Activated CD4-positive, alpha-beta memory T cell treated with anti-CD3 and anti-CD28 coated beads, Interleukin-2, amount 10 ng/mL, durations not matched to agents 7 days and 5 days (primary cell): Measurements from ENCODE around the gene BRS3. TPM values are rescaled to one million over a fixed set of nuclear protein-coding genes. Genes with fewer than 3 reads are reported as not detected.

ENCODE experiments used
- CTCF ChIA-PET: fragments of 350-600 bp; sonication (Branson Sonifier 250); formaldehyde crosslinking; loops from one replicate; lab custom pipeline; 2021; ENCODE audit warnings: antibody characterized with exemption, inconsistent platforms; lab: Charles Lee
- POLR2A ChIA-PET: fragments of 350-600 bp; sonication (Branson Sonifier 250); formaldehyde crosslinking; loops from one replicate; lab custom pipeline; 2021; ENCODE audit warnings: antibody characterized with exemption; lab: Charles Lee
- DNase-seq: peaks from one replicate; pipeline ENCODE4 v3.0.0-alpha.2; 2020
- H3K27ac Mint-ChIP-seq: one replicate; pipeline ENCODE4 v1.8.0; 2021; ENCODE audit warnings: mild to moderate bottlenecking, mixed read lengths
- H3K27me3 Mint-ChIP-seq: one replicate; pipeline ENCODE4 v1.8.0; 2021; ENCODE audit warnings: mixed read lengths
- H3K36me3 Mint-ChIP-seq: one replicate; pipeline ENCODE4 v1.8.0; 2021; ENCODE audit warnings: low read depth, mixed read lengths
- H3K4me1 Mint-ChIP-seq: one replicate; pipeline ENCODE4 v1.8.0; 2021; ENCODE audit warnings: mixed read lengths
- H3K4me3 Mint-ChIP-seq: one replicate; pipeline ENCODE4 v1.8.0; 2021; ENCODE audit warnings: mild to moderate bottlenecking, mixed read lengths
- H3K9me3 Mint-ChIP-seq: one replicate; pipeline ENCODE4 v1.8.0; 2021; ENCODE audit warnings: mixed read lengths
- total RNA-seq, 2 experiments: library from RNA; stranded (reverse); gene quantifications; one replicate each; pipeline ENCODE4 v1.2.3, GENCODE V29; 2021

The BRS3 gene
- total RNA-seq, 2 experiments from 2014 or later, result not detected

GRCh38 chrX:136497556-136498052 is 9.9 kb downstream of the BRS3 start, which contains the start of gene HTATSF1:
HTATSF1 (plus strand) TSS chrX:136497592; CDS start chrX:136497685, 93 bp downstream.
- Mint-ChIP-seq H3K9me3 (no peaks in the 10 kb centered on the region), H3K36me3 (peaks cover 19% of the 10 kb centered on the region), H3K27me3 (peaks cover 2% of the 10 kb centered on the region), H3K4me3 (peak within 1 kb of the TSS; percentile 88), H3K4me1 (peaks cover 36% of the 10 kb centered on the region), H3K27ac (peak within 1 kb of the TSS; percentile 97)
- no peak for DNase-seq
- ChIA-PET POLR2A (interaction anchor here (0.6 to 2.7 kb wide), 11 partner anchors 9 to 381 kb away, joined by 3 to 23 read pairs (median 5); no protein-coding TSS in a partner anchor), CTCF (interaction anchor here (1.0 to 2.1 kb wide), 2 partner anchors 80 to 213 kb away, joined by 3 to 12 read pairs; no protein-coding TSS in a partner anchor)

GRCh38 chrX:136519069-136519468 is 31.3 kb downstream of the BRS3 start:
- DNase-seq, result no peak
- no peak overlapping the region for H3K27ac Mint-ChIP-seq
- H3K4me1 Mint-ChIP-seq, result peaks cover 6% of the 10 kb centered on the region
- no peaks in the 10 kb centered on the region for H3K36me3 Mint-ChIP-seq
- no peaks in the 10 kb centered on the region for H3K27me3 Mint-ChIP-seq
- POLR2A ChIA-PET, result interaction anchor here (0.6 kb wide), 1 partner anchor 70 kb away, joined by 3 read pairs; no protein-coding TSS in a partner anchor
- H3K4me3 Mint-ChIP-seq, result no peak overlapping the region
- CTCF ChIA-PET, result no interaction called here
- H3K9me3 Mint-ChIP-seq, result no peaks in the 10 kb centered on the region

GRCh38 chrX:136523770-136524169 is 36.0 kb downstream of the BRS3 start:
- no peaks in the 10 kb centered on the region for H3K27me3 Mint-ChIP-seq
- ChIA-PET POLR2A (interaction anchor here (1.8 kb wide), 1 partner anchor 27 kb away, joined by 4 read pairs; no protein-coding TSS in a partner anchor), CTCF (interaction anchor here (0.6 to 1.3 kb wide), 2 partner anchors 53 to 103 kb away, joined by 3 read pairs; no protein-coding TSS in a partner anchor)
- H3K27ac Mint-ChIP-seq, result no peak overlapping the region
- H3K36me3 Mint-ChIP-seq, result no peaks in the 10 kb centered on the region
- peaks cover 6% of the 10 kb centered on the region for H3K4me1 Mint-ChIP-seq
- DNase-seq, result no peak
- H3K9me3 Mint-ChIP-seq, result no peaks in the 10 kb centered on the region
- no peak overlapping the region for H3K4me3 Mint-ChIP-seq

- POLR2A ChIA-PET, result no interaction called here
Observed at GRCh38 chrX:136525738-136526606, 38.2 kb downstream of the BRS3 start.

GRCh38 chrX:136528645-136529315 is 41.0 kb downstream of the BRS3 start:
- CTCF ChIA-PET, result no interaction called here
- H3K27me3 Mint-ChIP-seq, result peaks cover 3% of the 10 kb centered on the region

More at GRCh38 chrX:136525738-136526606, 38.2 kb downstream of the BRS3 start:
- Mint-ChIP-seq H3K9me3 (no peaks in the 10 kb centered on the region), H3K27me3 (no peaks in the 10 kb centered on the region), H3K4me3 (no peak overlapping the region), H3K4me1 (peaks cover 8% of the 10 kb centered on the region), H3K27ac (no peak overlapping the region), H3K36me3 (no peaks in the 10 kb centered on the region)
- CTCF ChIA-PET, result no interaction called here
- no peak for DNase-seq

GRCh38 chrX:136529795-136530194 is 42.0 kb downstream of the BRS3 start:
- Mint-ChIP-seq H3K4me1 (peaks cover 2% of the 10 kb centered on the region), H3K9me3 (no peaks in the 10 kb centered on the region), H3K27me3 (peaks cover 3% of the 10 kb centered on the region), H3K27ac (no peak overlapping the region), H3K36me3 (no peaks in the 10 kb centered on the region), H3K4me3 (no peak overlapping the region)
- CTCF ChIA-PET, result no interaction called here
- POLR2A ChIA-PET, result no interaction called here
- no peak for DNase-seq

More at GRCh38 chrX:136528645-136529315, 41.0 kb downstream of the BRS3 start:
- Mint-ChIP-seq H3K4me3 (no peak overlapping the region), H3K27ac (no peak overlapping the region), H3K9me3 (no peaks in the 10 kb centered on the region), H3K4me1 (peaks cover 2% of the 10 kb centered on the region), H3K36me3 (no peaks in the 10 kb centered on the region)
- DNase-seq, result no peak
- POLR2A ChIA-PET, result no interaction called here

GRCh38 chrX:136531951-136532350 is 44.2 kb downstream of the BRS3 start, which contains the start of gene VGLL1:
VGLL1 (plus strand) TSS chrX:136532215; CDS start chrX:136536021, 3,806 bp downstream.
- Mint-ChIP-seq H3K4me3 (no peak within 1 kb of the TSS), H3K36me3 (no peaks in the 10 kb centered on the region), H3K4me1 (peaks cover 2% of the 10 kb centered on the region), H3K9me3 (no peaks in the 10 kb centered on the region), H3K27me3 (peaks cover 3% of the 10 kb centered on the region), H3K27ac (no peak within 1 kb of the TSS)
- ChIA-PET CTCF (no interaction called here), POLR2A (no interaction called here)
- DNase-seq, result no peak

- no peak for DNase-seq
- Mint-ChIP-seq H3K36me3 (peaks cover 1% of the 10 kb centered on the region), H3K27ac (no peak overlapping the region), H3K9me3 (no peaks in the 10 kb centered on the region), H3K4me3 (no peak overlapping the region), H3K4me1 (peaks cover 6% of the 10 kb centered on the region), H3K27me3 (peaks cover 3% of the 10 kb centered on the region)
- ChIA-PET CTCF (no interaction called here), POLR2A (interaction anchor here (1.3 kb wide), 1 partner anchor 102 kb away, joined by 3 read pairs; no protein-coding TSS in a partner anchor)
Observed at GRCh38 chrX:136534131-136534530, 46.4 kb downstream of the BRS3 start.

GRCh38 chrX:136538811-136539210 is 51.1 kb downstream of the BRS3 start:
- Mint-ChIP-seq H3K27ac (no peak overlapping the region), H3K27me3 (peaks cover 3% of the 10 kb centered on the region), H3K36me3 (peaks cover 3% of the 10 kb centered on the region), H3K4me1 (peaks cover 11% of the 10 kb centered on the region), H3K9me3 (peaks cover 2% of the 10 kb centered on the region), H3K4me3 (no peak overlapping the region)
- no peak for DNase-seq
- ChIA-PET POLR2A (no interaction called here), CTCF (no interaction called here)

- ChIA-PET CTCF (interaction anchor here (1.2 kb wide), 1 partner anchor 37 kb away, joined by 3 read pairs; no protein-coding TSS in a partner anchor), POLR2A (no interaction called here)
- H3K4me3 Mint-ChIP-seq, result no peak overlapping the region
- H3K36me3 Mint-ChIP-seq, result peaks cover 3% of the 10 kb centered on the region
- no peak for DNase-seq
- no peak overlapping the region for H3K27ac Mint-ChIP-seq
- H3K27me3 Mint-ChIP-seq, result peaks cover 3% of the 10 kb centered on the region
- H3K9me3 Mint-ChIP-seq, result peaks cover 2% of the 10 kb centered on the region
- H3K4me1 Mint-ChIP-seq, result peaks cover 18% of the 10 kb centered on the region
Observed at GRCh38 chrX:136540226-136540625, 52.5 kb downstream of the BRS3 start.

GRCh38 chrX:136541294-136541693 is 53.5 kb downstream of the BRS3 start:
- Mint-ChIP-seq H3K27ac (no peak overlapping the region), H3K4me3 (no peak overlapping the region), H3K4me1 (peaks cover 29% of the 10 kb centered on the region), H3K36me3 (peaks cover 9% of the 10 kb centered on the region), H3K27me3 (peaks cover 3% of the 10 kb centered on the region), H3K9me3 (peaks cover 2% of the 10 kb centered on the region)
- no peak for DNase-seq
- ChIA-PET CTCF (no interaction called here), POLR2A (no interaction called here)

GRCh38 chrX:136542281-136542680 is 54.5 kb downstream of the BRS3 start:
- H3K4me3 Mint-ChIP-seq, result no peak overlapping the region
- peaks cover 2% of the 10 kb centered on the region for H3K9me3 Mint-ChIP-seq
- H3K27me3 Mint-ChIP-seq, result peaks cover 3% of the 10 kb centered on the region
- DNase-seq, result no peak
- ChIA-PET POLR2A (no interaction called here), CTCF (no interaction called here)
- H3K4me1 Mint-ChIP-seq, result peaks cover 39% of the 10 kb centered on the region
- no peak overlapping the region for H3K27ac Mint-ChIP-seq
- peaks cover 9% of the 10 kb centered on the region for H3K36me3 Mint-ChIP-seq
